Measurements from ENCODE around the gene GRIN2B. TPM values are rescaled to one million over a fixed set of nuclear protein-coding genes. Genes with fewer than 3 reads are reported as not detected.

The GRIN2B gene
- total and polyA plus RNA-seq, 2 of the 13 experiments (the other 11 are each of a cell fraction or from before 2014, with no cell fraction given): 0.05 to 0.13 TPM

GRCh38 chr12:13976880-13977279, 4.5 kb downstream of the GRIN2B start:
- Histone ChIP-seq H3K4me2 (ENCODE audit: low read depth, low read length) (no peak overlapping the region), H3K27ac (ENCODE audit: extremely low read length, insufficient read depth, low read length) (no peak overlapping the region), H3K79me2 (ENCODE audit: insufficient read depth, low read length) (no peaks in the 10 kb centered on the region), H2AFZ (ENCODE audit: low read length) (no peak overlapping the region), H3K4me1 (ENCODE audit: insufficient read depth, low read length) (no peaks in the 10 kb centered on the region), H3K27me3 (ENCODE audit: control insufficient read depth in 1 of 2, insufficient read depth in 2 of 2, low read length in 2 of 2) (peaks cover 1 to 25% of the 10 kb centered on the region in 2 experiments; a peak in 4 of 5 replicates), H3K4me3 (replicated peaks in 1 of 3; ENCODE audit: insufficient read depth in 1 of 3, low read depth in 2 of 3, low read length in 3 of 3) (no peak overlapping the region), H3K9me3 (ENCODE audit: low read length) (no peaks in the 10 kb centered on the region), H4K20me1 (ENCODE audit: insufficient read depth, low read length) (no peaks in the 10 kb centered on the region), H3K36me3 (replicated peaks in 1 of 2; ENCODE audit: control insufficient read depth in 1 of 2, insufficient read depth in 2 of 2, low read length in 2 of 2) (no peaks in the 10 kb centered on the region), H3K9ac (ENCODE audit: insufficient read depth, low read depth, low read length) (no peak overlapping the region)
- POLR2A ChIA-PET: no interaction called here
- ATAC-seq (no peak), FAIRE-seq (no peak), DNase-seq (ENCODE audit: low spot score) (no peak)
- CTCF ChIA-PET (ENCODE audit: low intra/inter-chr PET ratio, low total read pairs): no interaction called here
- TF ChIP-seq SRSF1 (optimal IDR thresholded peaks at IDR 0.05; ENCODE audit: low read depth, low read length) (no peak), ZNF335 (CRISPR knock-in tag; IDR thresholded peaks at IDR 0.05) (no peak)
- in situ Hi-C loops (cut with HindIII; ENCODE audit: extremely low pct_ligation_motif_present, low pct_unique_long_range_greater_than_20kb): no loop called here
- intact Hi-C loops (cut with micrococcal nuclease; ENCODE audit: unreplicated experiment): no loop called here
- BruUV-seq (replicated peaks): no TSS peak
- WGBS (ENCODE audit: low lambda C conversion rate): 0% methylated on average over 2 of the region's 2 CpGs

GRCh38 chr12:13976028-13976584, 5.3 kb downstream of the GRIN2B start:
- in situ Hi-C loops (cut with HindIII; ENCODE audit: extremely low pct_ligation_motif_present, low pct_unique_long_range_greater_than_20kb) (no loop called here), intact Hi-C loops (cut with micrococcal nuclease; ENCODE audit: unreplicated experiment) (no loop called here)
- no peak for ATAC-seq
- Histone ChIP-seq H3K9me3 (ENCODE audit: low read length) (no peaks in the 10 kb centered on the region), H3K79me2 (ENCODE audit: insufficient read depth, low read length) (no peaks in the 10 kb centered on the region), H3K4me3 (replicated peaks in 1 of 3; ENCODE audit: insufficient read depth in 1 of 3, low read depth in 2 of 3, low read length in 3 of 3) (no peak overlapping the region), H3K4me1 (ENCODE audit: insufficient read depth, low read length) (no peaks in the 10 kb centered on the region), H3K27ac (ENCODE audit: extremely low read length, insufficient read depth, low read length) (no peak overlapping the region), H3K9ac (ENCODE audit: insufficient read depth, low read depth, low read length) (no peak overlapping the region), H3K4me2 (ENCODE audit: low read depth, low read length) (no peak overlapping the region), H3K36me3 (replicated peaks in 1 of 2; ENCODE audit: control insufficient read depth in 1 of 2, insufficient read depth in 2 of 2, low read length in 2 of 2) (no peaks in the 10 kb centered on the region), H2AFZ (ENCODE audit: low read length) (no peak overlapping the region), H3K27me3 (ENCODE audit: control insufficient read depth in 1 of 2, insufficient read depth in 2 of 2, low read length in 2 of 2) (peaks cover 1 to 20% of the 10 kb centered on the region in 2 experiments; a peak in 4 of 5 replicates), H4K20me1 (ENCODE audit: insufficient read depth, low read length) (no peaks in the 10 kb centered on the region)
- 2% methylated on average over 7 of the region's 7 CpGs for WGBS (ENCODE audit: low lambda C conversion rate)
- no TSS peak for BruUV-seq (replicated peaks)
- TF ChIP-seq SP4 (CRISPR knock-in tag; IDR thresholded peaks at IDR 0.05) (no peak), XBP1 (CRISPR knock-in tag; IDR thresholded peaks at IDR 0.05) (no peak), DPF2 (CRISPR knock-in tag; IDR thresholded peaks at IDR 0.05; ENCODE audit: borderline replicate concordance, low read depth) (no peak), KLF15 (CRISPR knock-in tag; IDR thresholded peaks at IDR 0.05; ENCODE audit: borderline replicate concordance) (no peak), ZNF549 (CRISPR knock-in tag; IDR thresholded peaks at IDR 0.05) (no peak), ZNF431 (CRISPR knock-in tag; IDR thresholded peaks at IDR 0.05; ENCODE audit: borderline replicate concordance, low read depth) (no peak), ATF7 (IDR thresholded peaks at IDR 0.05) (no peak), ATF7 (CRISPR knock-in tag; IDR thresholded peaks at IDR 0.05) (no peak), NCOA5 (CRISPR knock-in tag; IDR thresholded peaks at IDR 0.05) (no peak)
- TF ChIP-seq, protein P1, sequence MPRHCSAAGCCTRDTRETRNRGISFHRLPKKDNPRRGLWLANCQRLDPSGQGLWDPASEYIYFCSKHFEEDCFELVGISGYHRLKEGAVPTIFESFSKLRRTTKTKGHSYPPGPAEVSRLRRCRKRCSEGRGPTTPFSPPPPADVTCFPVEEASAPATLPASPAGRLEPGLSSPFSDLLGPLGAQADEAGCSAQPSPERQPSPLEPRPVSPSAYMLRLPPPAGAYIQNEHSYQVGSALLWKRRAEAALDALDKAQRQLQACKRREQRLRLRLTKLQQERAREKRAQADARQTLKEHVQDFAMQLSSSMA (CRISPR knock-in tag; IDR thresholded peaks at IDR 0.05): no peak
- TF ChIP-seq, protein P2, sequence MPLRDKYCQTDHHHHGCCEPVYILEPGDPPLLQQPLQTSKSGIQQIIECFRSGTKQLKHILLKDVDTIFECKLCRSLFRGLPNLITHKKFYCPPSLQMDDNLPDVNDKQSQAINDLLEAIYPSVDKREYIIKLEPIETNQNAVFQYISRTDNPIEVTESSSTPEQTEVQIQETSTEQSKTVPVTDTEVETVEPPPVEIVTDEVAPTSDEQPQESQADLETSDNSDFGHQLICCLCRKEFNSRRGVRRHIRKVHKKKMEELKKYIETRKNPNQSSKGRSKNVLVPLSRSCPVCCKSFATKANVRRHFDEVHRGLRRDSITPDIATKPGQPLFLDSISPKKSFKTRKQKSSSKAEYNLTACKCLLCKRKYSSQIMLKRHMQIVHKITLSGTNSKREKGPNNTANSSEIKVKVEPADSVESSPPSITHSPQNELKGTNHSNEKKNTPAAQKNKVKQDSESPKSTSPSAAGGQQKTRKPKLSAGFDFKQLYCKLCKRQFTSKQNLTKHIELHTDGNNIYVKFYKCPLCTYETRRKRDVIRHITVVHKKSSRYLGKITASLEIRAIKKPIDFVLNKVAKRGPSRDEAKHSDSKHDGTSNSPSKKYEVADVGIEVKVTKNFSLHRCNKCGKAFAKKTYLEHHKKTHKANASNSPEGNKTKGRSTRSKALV (CRISPR knock-in tag; IDR thresholded peaks at IDR 0.05): no peak
- FAIRE-seq: no peak
- CTCF ChIA-PET (ENCODE audit: low intra/inter-chr PET ratio, low total read pairs): no interaction called here
- DNase-seq (ENCODE audit: low spot score): no peak
- POLR2A ChIA-PET: no interaction called here

Data from HepG2 (cell line).